Measurements from ENCODE around the gene ADIRF.

- no peak for TF ChIP-seq CTCF (IDR thresholded peaks at IDR 0.05; ENCODE audit: low read depth, low read length, poor library complexity, severe bottlenecking)
- TF ChIP-seq EZH2phosphoT487 (IDR thresholded peaks at IDR 0.05; ENCODE audit: borderline replicate concordance, low read length) = no peak
These were observed 1.2 kb downstream of the ADIRF start for GRCh38 chr10:86969421-86970041.
